ES-I3 (cell line): ENCODE data around the gene PIGT.

Source experiments
- H3K36me3 ChIP-seq: 2 replicates; pipeline ENCODE4 v1.6.1; 2013; ENCODE audit warnings: mild to moderate bottlenecking, low read length, control low read depth, moderate library complexity; ENCODE audit not compliant: insufficient read depth
- H3K4me1 ChIP-seq: 2 replicates; pipeline ENCODE4 v1.6.1; 2013; ENCODE audit warnings: mild to moderate bottlenecking, control low read depth, low read length; ENCODE audit not compliant: insufficient read depth
- H3K9ac ChIP-seq: 2 replicates; pipeline ENCODE4 v1.6.1; 2013; ENCODE audit warnings: low read depth, mild to moderate bottlenecking, low read length, moderate library complexity
- H3K9me3 ChIP-seq: 2 replicates; pipeline ENCODE4 v1.6.1; 2013; ENCODE audit warnings: mild to moderate bottlenecking, low read length, moderate library complexity; ENCODE audit not compliant: control insufficient read depth, insufficient read depth

Gene PIGT

DNA sequence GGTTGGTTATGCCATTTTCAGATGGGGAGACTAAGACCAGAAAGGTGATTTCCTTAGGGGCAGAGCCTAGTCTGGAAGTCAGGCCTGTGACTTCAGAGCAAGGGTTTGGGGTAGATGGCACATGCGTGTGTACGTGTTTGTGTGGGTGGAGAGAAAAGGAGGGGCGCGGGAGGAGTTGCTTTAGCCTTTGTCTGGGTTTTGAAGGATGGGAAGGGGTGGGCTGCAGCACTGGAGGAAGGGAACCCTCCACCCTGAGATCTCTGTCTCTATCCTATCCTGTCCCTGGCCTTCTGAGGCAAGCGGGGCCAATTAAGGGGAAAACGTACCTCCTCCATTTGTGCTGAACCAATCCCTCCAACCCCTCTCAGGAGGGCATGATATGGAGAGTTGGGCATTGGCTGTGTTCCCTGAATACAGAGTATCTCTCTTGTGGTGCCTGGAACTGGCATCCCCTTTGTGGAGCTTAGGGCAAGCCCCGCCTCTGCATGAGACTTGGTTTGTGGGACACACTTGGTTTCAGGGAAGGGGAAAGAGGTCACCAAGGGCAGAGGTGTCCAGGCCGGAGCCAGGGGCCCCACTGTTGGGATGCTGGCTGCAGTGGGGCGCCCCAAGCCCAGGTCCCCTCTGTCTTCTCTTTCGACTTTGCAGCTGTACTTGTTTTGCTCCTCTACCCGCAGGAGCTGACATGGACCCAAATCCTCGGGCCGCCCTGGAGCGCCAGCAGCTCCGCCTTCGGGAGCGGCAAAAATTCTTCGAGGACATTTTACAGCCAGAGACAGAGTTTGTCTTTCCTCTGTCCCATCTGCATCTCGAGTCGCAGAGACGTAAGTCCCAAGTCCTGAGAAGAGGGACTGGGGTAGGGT is 7.9 kb upstream of the PIGT start, which contains the start of gene DBNDD2:
Gene DBNDD2, plus strand, starts transcription at position 507 of the 863 bp plus-strand sequence. Its CDS starts 179 bp downstream, at position 686.
- Histone ChIP-seq H3K36me3 (peaks cover 5% of the 10 kb centered on the region; the same call in 1 of the 2 replicates), H3K9ac (peak within 1 kb of the TSS; percentile 70), H3K9me3 (no peaks in the 10 kb centered on the region), H3K4me1 (peaks cover 8% of the 10 kb centered on the region; the same call in 1 of the 2 replicates)

DNA sequence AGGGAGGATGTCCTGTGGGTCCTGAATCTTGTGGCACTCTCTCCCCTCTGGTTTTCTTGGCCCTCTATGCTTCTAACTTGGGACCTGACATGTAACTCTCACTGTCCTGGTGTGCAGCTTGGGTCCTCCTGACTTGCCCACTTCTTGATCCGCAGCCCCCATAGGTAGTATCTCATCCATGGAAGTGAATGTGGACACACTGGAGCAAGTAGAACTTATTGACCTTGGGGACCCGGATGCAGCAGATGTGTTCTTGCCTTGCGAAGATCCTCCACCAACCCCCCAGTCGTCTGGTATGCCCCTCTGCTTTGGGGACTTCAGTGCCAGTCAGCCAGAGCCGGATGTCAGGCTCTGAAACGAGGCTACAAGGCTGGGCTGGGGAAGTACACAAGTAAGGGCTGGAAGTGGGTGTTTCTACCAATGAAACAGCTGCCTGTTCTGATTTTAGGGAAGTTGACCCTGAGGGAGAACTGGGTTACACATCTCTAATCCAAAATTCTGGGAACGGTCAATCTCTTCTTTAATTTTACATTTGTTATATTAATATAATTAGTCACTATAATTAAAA is 7.2 kb upstream of the PIGT start:
- H3K9ac ChIP-seq, result no peak overlapping the region
- H3K4me1 ChIP-seq, result peaks cover 8% of the 10 kb centered on the region; the same call in 1 of the 2 replicates
- H3K9me3 ChIP-seq, result no peaks in the 10 kb centered on the region
- peaks cover 5% of the 10 kb centered on the region; the same call in 1 of the 2 replicates for H3K36me3 ChIP-seq

GRCh38 chr20:45409521-45410272 is 6.2 kb upstream of the PIGT start:
- Histone ChIP-seq H3K36me3 (peaks cover 5% of the 10 kb centered on the region; the same call in 1 of the 2 replicates), H3K9me3 (no peaks in the 10 kb centered on the region), H3K4me1 (peaks cover 8% of the 10 kb centered on the region; the same call in 1 of the 2 replicates), H3K9ac (no peak overlapping the region)

DNA sequence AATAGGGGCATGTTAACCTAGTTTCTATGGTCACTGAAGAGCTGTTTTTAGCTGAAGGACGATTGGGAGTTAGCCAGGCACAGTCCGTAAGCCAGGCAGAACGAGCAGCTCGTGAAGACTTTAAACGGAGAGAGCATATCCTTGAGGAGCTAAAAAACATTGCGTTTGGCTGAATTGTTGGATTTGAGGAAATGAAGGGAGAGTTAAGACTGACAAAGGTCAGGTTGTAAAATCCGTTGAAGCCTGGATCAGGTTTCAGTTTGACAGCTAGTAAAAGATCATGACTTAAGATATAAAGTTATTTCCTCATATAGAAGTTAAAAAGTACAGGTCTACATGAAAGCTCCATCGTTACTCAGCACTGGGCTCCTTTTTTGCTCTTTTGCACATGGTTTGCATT is 5.1 kb upstream of the PIGT start:
- Histone ChIP-seq H3K9ac (no peak overlapping the region), H3K9me3 (no peaks in the 10 kb centered on the region), H3K4me1 (peaks cover 8% of the 10 kb centered on the region; the same call in 1 of the 2 replicates), H3K36me3 (peaks cover 5% of the 10 kb centered on the region; the same call in 1 of the 2 replicates)

- Histone ChIP-seq H3K4me1 (peaks cover 4% of the 10 kb centered on the region; the same call in 1 of the 2 replicates), H3K9me3 (no peaks in the 10 kb centered on the region), H3K9ac (no peak overlapping the region), H3K36me3 (peaks cover 5% of the 10 kb centered on the region; the same call in 1 of the 2 replicates)
These were observed 3.3 kb upstream of the PIGT start for GRCh38 chr20:45412653-45413052.

DNA sequence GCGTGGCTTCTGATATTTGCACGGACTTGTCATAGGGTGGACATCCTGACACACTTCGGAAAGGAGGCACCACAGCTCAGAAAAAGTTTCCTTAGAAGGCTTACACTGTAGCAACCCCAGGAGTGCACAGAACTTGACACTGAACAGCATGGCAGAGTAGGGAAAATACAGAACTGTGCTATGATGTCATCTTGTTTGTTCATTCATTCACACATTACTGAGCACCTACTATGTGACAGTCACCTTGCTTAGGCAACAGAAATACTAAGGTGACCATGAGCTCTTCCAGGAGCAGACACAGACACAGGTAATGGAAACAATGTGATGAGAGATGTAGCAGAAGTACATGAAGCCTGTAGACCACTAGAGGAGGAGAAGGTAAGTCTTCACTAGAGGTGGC is 2.5 kb upstream of the PIGT start:
- H3K4me1 ChIP-seq, result no peaks in the 10 kb centered on the region
- peaks cover 5% of the 10 kb centered on the region; the same call in 1 of the 2 replicates for H3K36me3 ChIP-seq
- no peak overlapping the region for H3K9ac ChIP-seq
- no peaks in the 10 kb centered on the region for H3K9me3 ChIP-seq

- Histone ChIP-seq H3K9me3 (no peaks in the 10 kb centered on the region), H3K9ac (peak overlapping the region; percentile 73; the same call in 1 of the 2 replicates), H3K36me3 (peaks cover 10% of the 10 kb centered on the region), H3K4me1 (no peaks in the 10 kb centered on the region)
These were observed 976 bp downstream of the PIGT start for GRCh38 chr20:45416917-45417316.

GRCh38 chr20:45419188-45420091 is 3.5 kb downstream of the PIGT start:
- Histone ChIP-seq H3K9me3 (no peaks in the 10 kb centered on the region), H3K9ac (no peak overlapping the region), H3K36me3 (peaks cover 14% of the 10 kb centered on the region), H3K4me1 (no peaks in the 10 kb centered on the region)

DNA sequence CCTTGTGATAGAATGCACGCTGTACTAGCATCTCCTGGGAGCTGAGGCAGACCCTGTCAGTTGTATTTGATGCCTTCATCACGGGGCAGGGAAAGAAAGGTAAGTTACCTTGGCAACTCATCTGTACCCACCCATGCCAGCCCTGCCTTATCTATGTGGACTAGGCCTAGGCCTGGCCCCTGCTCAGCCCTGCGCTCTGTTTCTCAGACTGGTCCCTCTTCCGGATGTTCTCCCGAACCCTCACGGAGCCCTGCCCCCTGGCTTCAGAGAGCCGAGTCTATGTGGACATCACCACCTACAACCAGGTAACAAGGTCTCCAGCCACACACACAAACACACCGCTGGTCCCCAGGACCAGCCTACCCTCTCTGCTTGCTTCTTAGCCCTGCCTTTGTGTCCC is 4.2 kb downstream of the PIGT start:
- no peaks in the 10 kb centered on the region for H3K4me1 ChIP-seq
- no peak overlapping the region for H3K9ac ChIP-seq
- H3K36me3 ChIP-seq, result peaks cover 18% of the 10 kb centered on the region
- H3K9me3 ChIP-seq, result no peaks in the 10 kb centered on the region

GRCh38 chr20:45423700-45424099 is 7.8 kb downstream of the PIGT start:
- no peaks in the 10 kb centered on the region for H3K4me1 ChIP-seq
- H3K9ac ChIP-seq, result no peak overlapping the region
- peaks cover 20% of the 10 kb centered on the region for H3K36me3 ChIP-seq
- no peaks in the 10 kb centered on the region for H3K9me3 ChIP-seq

GRCh38 chr20:45425561-45425960 is 9.6 kb downstream of the PIGT start:
- Histone ChIP-seq H3K4me1 (no peaks in the 10 kb centered on the region), H3K36me3 (peaks cover 12% of the 10 kb centered on the region), H3K9me3 (no peaks in the 10 kb centered on the region), H3K9ac (no peak overlapping the region)

DNA sequence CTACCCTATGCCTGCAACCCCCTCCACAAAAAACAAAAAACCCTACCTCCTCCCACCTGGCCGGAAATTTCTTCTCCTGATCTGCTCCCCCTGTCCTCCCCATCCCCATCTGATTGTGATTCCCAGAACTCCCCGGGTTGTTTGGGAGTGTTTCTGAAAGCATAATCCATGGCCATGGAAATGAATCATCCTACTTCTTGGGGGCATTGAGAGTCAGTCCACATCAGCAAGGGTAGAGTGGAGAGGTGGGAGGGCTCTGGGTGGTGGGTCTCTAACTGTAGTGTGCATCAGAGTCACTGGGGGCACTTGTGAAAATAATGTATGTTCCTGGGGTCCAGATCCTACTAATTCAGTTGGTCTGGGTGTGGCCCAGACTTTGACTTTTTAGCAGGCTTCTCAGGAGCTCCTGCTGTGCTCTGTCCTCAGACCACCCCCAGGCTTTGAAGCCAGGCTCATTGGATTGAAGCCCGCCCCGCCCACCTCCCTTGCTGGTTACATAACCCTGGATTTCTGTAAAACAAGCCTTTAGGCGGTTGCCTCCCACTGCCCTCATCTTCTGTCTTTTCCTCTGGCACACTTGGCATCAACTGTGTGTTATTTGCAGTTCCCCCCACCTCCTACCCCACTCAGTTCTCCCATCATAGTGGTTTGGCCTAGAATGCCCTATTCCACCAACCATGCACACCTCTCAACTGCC is 10.5 kb downstream of the PIGT start:
- Histone ChIP-seq H3K36me3 (peaks cover 10% of the 10 kb centered on the region), H3K9ac (no peak overlapping the region), H3K9me3 (no peaks in the 10 kb centered on the region)

More for the DNA sequence above, 10.5 kb downstream of the PIGT start:
- no peaks in the 10 kb centered on the region for H3K4me1 ChIP-seq
